ENCODE results near the gene PLEKHA7.
"Not testable (repeated sequence)": the region's sequence is repeated elsewhere in the genome, so short reads cannot be mapped to it uniquely, and the experiment has no call there.

The PLEKHA7 gene

DNA sequence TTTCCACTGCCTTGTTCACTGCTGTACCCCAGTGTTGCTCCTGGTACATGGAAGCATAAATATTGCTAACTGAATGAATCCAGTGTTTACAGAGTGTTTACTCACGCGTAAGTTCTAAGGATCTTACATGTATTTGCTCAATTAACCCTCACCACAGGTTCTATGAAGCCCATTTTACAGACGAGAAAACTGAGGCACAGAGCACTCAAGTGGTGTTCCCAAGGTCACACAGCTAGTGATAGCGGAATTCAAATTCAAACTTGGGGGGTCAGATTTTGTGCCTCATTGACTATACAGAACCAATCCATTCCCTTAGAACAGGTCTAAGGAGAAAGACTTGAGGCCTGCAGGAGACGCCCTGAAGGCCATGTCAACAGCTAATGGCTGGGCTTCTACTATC, 72.3 kb downstream of the PLEKHA7 start:
- DNase-seq = no peak

DNA sequence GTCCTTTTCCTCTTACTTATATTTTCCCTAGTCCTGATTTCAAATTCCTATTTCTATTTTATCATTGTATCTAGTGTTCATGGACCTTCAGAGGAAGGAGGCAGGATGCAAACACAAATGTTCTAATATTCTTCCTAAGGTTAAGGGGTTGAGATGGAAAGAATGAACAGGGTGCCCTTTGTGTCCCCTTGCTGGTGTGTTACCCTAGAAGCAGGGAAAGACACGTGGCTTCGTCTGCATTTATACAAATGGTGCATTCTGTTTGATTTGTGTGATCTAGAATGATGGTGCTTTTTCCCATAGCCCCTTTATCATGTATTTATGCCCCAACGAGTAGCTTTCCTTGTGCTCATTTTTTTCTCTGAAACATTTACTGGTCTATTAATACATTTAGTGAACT, 76.2 kb downstream of the PLEKHA7 start:
- no peak for DNase-seq

DNA sequence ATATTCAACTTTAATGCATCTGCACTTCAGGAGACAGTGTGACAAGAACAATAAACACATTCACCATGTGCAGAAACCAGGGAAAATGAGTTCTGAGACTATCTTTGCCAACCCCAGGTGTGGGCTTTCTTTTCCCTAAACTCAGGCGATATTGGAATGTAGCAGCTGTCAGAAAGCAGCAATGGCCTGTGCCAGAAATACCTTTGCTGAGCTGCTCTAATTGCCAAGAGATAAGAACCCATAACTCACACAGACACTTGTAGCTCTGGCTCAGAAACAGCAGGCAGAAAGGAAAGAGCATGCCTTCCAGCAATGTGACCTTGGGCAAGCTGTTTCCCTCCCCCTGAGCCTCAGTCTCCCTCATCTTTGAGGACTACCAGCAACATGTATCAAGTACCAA, 77.6 kb downstream of the PLEKHA7 start:
- DNase-seq = no peak

DNA sequence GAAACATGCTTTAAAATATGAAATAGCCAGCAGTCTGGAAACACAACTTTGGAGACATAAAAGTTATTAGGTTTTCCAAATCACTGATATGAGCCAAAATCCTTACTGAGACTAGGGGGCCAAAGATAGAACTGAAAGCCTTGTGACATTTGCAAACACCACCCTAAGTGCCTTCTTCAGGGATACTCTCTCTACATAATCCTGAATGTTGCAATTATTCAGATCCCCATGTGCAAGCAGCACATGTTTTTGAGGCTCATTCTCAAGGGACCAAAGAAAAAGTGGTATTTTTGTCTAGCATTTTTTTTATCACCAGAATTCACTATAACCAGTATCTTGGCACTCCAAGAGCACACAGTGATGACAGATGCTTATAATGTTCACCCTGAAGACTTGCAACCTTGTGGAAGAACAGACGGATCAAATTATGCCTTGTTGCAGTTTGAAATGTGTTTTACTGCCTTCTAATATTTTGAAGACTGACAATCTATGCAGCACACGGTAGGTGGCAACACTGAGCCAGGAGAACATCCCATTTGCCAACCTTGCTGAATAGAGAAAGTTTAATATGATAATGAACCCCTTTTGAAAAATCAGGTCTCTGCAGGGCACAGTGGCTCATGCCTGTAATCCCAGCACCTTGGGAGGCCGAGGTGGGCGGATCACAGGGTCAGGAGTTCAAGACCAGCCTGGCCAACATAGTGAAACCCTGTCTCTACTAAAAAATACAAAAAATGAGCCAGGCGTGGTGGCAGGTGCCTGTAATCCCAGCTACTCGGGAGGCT, 78.5 kb downstream of the PLEKHA7 start:
- DNase-seq = no peak

DNA sequence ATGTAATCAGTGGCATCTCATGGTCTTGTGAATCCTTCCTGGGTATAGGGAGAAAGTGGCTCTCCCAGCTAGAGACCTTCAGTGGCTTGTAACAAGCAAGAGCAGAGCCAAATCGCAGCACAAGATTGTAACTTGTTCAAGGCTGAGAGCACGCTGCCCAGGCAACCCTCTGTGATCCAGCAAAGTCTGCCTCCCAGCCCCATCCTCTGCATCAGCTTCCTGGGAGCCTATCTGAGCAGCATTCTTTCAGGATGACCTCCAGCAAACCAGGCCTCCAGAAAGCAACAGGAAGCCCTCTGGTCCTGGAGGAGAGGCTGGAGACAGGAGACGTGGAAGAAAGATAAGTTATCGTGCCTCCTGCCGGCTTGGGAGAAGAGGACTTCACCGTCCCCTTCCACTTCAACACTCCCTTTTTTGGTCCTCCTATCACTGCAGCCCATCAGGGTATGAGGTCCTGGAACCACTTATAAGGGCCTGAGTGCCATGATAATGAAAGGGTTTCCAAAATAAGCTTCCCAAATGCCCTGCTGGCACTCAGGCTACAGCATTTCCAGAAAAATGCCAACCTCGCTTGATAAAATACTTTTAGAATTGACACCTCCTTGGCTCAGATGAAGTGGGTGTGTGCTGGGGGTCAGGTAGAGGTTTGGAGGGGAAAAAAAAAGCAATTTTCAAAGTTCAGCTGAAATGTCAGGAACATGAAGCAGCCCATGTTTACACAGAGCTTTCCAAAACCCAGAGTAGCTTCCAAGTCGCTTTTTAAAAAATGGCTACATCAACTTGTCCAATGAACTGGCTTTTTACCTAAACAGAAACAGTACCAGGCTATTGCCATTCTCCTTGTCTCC, 80.2 kb downstream of the PLEKHA7 start:
- no peak for DNase-seq

DNA sequence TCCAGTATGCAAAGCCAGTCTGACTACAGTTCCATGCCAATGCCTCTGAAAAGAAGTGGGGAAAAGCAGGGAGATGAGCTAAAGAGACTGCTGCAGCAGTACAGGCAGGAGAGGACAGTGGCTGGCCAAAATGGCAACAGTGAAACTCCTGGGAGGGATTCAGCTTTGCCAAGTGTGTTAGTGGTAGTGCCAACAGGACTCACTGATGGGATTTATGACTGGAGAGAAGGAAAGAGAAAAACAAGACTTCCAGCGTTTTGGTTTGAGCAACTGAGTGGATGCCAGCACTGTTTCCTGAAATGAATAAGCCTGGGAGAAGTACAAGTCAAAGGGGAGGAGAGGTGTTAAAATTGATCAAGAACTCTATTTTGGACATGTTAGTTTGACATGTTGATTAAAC, 80.9 kb downstream of the PLEKHA7 start:
- no peak for DNase-seq

DNA sequence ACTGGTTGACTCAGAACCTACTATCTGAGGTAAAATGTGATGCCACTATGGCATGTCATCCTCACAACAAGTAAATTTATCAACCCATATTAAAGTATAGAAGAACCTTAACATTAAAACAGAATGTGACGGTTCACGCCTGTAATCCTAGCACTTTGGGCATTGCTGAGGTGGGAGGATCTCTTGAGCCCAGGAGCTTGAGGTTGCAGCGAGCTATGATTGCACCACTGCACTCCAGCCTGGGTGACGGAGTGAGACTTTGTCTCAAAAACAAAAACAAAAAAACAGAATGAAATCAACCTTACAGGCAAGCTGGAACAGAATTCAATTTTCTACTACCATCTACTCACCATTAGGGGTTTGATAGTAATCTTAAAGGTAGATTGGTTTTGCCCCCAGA, 86.2 kb downstream of the PLEKHA7 start:
- DNase-seq = no peak

DNA sequence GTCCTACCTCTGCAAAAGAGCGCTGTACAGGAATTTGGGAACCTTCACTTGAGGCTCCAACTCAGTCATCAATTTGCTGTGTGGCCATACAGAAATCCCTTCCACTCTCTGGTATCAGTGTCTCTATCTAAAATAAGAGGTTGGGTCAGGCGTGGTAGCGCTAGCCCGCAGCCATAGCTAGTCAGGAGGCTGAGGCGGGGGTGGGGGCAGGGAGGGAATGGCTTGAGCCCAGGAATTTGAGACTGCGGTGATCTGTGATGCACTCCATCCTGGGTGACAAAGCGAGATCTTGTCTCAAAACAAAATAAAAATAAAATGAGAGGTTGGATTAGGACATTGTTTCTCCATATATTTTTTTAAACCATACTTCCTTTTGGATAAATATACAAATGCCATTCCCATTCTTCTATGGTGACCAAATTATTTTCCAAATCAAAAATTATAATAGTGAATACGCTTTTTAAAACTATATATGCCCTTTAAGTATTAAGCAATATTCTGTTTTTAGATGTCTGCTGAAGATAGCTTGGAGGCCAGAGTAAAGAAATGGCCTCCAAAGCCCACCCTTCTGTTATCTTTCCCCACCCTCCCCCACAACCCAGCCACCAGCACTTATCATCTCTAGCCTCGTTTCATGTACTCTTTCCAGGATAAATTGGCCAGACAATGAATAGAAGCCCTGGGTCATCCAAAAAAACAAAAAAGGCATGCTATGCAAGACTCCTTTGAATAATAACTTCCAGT, 87.2 kb downstream of the PLEKHA7 start:
- DNase-seq = no peak

DNA sequence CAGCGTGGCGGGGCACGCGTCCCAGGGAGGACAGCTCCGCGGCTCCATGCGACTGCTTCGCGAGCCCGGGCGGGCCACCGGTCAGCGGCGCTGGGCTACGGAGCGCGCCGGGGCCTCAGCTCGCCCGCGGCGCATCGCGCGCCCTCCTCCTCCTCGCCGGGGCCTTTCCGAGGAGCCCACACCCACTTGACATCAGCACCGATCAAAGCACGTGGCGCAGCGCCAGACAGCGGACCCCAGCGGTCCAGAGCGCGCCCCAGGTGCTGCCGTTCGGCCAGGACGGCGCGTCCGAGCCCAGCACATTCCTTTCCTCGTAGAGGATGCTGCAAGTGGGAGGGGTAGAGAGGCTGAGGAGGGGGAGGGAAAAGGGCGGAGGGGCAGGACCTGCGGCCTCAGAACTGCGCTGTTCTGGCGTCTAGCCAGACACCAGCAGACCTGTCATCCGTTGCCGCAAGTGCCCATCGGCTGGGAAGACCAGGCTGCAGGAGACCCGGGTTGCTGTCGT, 88.6 kb downstream of the PLEKHA7 start:
- DNase-seq = peak in 1 of 2 donors; percentile 4

DNA sequence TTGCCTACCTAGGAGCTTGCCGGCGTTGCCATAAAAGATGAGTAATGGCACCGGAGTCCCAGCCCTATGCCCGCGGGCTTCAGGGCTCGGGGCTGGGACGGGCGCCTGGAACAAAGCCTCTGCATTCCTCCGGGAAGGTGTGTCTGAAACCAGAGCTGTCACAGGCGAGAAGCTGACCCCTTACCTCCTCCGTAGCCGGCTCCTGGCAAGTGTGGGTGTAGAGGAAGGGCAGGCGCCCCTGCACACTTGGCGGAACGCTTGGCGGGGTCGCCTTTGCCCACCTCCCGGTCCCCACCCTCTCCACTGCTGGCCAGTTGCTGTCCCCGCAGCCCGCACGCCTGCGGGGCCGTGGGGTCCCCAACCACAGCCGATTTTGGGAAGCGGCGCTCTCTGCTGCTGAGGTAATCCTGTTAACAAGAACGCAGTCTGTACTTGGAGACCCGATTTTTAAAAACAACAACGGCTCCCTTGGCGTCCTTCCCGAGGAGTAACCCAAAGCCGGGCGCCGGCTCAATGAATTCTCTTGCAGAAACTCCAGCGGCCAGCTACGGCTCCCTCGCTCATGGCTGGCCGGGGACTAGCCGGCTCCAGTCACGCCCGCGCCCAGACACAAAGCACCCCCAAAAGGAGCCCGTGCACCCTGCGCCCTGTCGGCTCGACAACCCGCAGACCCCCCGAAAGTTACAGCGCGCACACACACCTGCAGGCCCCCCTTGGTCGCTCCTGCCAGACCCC, 89.2 kb downstream of the PLEKHA7 start:
- no peak for DNase-seq

DNA sequence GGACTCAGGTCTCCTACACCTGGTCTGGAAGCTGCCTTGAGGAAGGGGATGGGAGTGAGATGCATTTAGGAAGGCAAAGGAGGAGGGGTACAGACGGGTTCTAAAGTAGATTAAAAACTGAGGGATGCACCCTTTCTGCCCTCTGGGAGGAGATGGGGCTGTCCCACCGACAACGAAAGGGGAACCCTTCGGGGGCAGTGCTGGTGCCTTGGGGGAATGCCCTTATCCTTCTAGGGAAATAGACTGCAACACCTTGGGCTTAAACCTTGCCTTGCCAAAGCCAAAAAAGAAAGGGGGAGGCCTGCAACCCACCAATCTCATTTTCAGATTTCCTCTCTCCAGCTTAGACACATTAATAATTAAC, 89.8 kb downstream of the PLEKHA7 start:
- DNase-seq = no peak

DNA sequence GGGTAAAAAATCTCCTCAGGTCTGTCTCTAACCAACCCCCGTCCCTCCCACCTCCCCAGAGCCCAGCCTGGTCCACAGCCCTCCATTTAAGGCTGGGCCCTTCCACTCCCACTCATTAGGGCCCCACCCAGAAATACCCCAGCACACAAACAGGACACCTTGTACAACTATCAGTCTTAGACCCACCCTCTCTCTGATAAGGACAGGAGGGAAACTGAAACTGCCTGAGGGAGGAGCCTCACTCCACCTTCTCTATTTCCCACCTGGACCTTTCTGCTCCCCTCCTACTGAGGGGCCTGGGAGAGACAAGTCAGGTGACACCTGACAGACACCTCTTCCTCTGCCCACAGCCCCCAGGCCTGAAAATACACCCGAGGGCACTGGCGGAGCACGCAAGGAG, 90.2 kb downstream of the PLEKHA7 start:
- no peak for DNase-seq

DNA sequence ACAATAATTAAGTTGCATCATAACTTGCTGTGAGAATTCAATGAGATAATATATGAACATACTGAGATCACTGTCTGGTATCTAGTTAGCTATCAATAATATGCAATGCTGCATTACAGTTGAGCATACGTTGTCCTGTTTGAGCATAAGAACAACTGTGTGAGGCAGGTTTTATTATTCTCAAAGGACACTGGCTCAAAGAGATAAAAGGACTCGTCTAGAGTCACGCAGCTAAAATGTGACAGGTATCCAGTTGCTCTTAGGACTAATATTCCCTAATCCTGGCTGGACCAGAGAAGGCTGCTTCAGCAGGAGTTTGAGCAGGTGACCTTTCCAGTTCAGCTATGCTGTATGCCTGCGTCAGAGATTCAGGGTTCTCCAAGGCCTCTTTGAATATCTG, 92.5 kb downstream of the PLEKHA7 start:
- DNase-seq = no peak

DNA sequence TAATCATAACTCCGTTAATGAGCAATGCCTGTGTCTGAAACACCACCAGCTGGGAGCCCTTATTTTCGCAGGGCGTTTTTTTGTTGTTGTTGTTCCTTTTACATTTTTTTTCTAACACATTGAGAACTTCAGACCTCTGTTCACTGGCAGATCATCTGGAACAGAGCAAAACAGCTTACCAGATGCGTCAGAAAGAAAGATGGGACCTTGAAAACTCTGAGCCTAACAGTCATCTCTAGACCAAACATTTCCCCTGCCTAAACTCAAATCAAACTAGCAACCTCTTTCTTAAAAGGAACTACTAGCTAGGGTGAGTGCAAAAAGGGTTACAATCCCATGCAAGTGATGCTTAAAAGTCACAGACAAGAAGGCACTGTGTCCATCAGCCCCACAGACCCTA, 93.2 kb downstream of the PLEKHA7 start:
- no peak for DNase-seq

DNA sequence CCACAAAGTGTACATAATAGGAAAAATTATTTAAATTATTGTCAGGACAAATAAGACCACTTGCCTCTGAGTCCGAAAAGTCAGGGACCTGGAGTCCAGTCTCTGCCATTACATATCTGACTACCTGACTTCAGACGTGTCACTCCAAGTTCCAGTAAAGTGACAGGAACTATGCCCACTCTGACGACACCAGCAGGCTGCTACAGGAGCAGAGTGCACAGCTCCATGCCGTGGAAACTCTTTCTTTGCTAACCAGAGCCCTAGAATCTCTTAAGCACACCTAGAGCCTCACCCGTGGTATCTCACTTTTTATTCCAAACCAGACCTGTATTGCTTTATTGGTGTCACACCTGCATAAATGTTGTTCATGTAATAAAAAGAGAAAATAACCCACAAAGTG, 93.7 kb downstream of the PLEKHA7 start:
- no peak for DNase-seq

DNA sequence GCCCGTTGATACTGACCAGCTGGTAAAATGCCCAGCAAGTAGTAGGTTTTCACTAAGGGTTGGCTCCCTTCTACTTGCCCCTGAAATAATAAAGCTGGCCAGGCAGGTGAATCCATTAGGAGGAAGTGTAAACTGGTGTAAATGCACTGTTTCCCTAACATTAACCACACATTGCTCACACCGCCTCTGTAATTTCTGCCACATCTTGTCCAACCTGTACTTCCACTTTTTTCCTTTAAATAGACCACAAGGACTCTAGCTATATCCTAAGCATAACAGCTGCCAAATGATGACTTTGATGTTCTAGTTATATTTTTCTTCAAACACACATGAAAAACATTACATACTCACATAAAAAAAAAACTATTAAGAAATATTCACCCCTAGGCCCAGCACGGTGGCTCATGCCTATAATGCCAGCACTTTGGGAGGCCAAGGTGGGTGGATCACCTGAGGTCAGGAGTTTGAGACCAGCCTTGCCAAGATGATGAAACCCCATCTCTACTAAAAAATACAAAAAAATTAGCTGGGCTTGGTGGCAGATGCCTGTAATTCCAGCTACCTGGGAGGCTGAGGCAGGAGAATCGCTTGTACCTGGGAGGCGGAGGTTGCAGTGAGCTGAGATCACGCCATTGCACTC, 95.6 kb downstream of the PLEKHA7 start:
- DNase-seq = not testable (repeated sequence)

DNA sequence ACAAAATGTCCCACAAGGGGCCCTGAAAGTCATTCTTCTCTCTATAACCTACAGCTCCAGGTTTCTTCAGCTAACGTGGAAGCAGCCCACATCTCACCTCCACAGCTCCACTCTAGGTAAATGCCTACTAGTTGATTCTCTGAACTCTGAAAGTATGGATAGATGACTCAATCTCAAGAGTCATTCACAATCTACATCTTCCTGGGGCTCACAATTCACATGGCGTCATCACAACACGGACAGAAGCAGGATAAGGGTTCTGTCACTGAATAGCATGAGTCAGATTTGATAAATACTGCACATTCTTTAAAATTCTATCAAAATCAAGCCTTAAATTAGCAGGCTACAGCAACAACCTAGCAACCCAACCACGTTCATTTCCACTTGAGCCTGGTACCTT, 96.3 kb downstream of the PLEKHA7 start:
- DNase-seq = no peak

DNA sequence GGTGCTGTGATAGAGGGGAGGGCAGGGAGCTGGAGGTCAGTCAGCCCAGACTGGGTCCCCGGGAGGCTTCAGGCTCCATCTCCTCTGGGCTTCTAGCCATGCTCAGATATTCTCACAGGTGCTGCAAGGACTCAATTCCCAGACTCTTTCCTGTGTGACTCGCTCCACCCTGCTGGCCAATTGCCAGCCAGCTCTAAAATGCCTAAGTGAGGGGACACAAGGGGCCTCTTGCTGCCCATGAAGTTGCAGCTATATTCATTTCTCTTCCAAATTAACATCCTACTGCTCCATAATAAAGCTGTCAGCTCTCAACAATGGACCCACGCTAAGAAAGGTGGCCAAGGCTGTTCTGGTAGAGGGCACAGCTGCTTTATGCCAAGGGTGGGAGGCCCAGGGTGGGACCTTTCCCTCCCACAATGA, 101.5 kb downstream of the PLEKHA7 start:
- no peak for DNase-seq

DNA sequence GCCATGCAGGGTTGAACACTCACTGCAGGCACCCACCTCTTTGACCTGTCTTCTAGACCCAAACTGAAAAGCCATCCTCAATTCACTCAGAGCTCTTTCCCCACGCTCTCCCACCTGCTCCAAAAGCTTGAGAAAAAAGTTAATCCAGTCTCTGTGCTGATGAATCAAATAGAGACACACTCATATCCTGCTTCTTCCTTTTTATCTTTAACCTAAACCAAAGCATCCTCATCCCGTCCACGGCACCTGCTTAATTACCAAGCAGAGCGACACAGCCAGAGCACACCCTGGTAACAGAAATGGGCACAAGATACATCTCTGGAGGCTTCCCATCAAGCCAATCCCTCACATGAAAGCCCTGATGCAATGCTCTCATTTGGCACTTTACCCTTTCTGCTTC, 102.6 kb downstream of the PLEKHA7 start:
- no peak for DNase-seq

DNA sequence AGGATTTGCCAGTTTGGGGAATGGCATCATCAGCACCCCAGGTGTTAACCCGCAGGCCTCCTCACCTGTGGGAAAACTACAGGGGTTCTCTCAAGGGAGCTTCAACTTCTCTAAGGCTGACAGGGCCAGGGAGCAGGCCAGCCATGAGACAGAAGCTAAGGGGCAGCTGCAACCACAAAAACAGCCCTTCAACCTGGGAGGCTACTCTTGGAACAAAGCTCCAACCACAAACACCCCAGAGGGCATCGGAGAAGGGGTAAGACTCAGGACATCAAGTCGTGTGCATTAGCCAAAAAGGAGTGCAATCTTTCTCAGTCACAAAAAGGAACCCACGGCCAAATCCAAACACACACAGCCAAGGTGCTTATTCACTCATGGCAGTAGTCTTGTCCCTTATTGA, 103.0 kb downstream of the PLEKHA7 start:
- no peak for DNase-seq

DNA sequence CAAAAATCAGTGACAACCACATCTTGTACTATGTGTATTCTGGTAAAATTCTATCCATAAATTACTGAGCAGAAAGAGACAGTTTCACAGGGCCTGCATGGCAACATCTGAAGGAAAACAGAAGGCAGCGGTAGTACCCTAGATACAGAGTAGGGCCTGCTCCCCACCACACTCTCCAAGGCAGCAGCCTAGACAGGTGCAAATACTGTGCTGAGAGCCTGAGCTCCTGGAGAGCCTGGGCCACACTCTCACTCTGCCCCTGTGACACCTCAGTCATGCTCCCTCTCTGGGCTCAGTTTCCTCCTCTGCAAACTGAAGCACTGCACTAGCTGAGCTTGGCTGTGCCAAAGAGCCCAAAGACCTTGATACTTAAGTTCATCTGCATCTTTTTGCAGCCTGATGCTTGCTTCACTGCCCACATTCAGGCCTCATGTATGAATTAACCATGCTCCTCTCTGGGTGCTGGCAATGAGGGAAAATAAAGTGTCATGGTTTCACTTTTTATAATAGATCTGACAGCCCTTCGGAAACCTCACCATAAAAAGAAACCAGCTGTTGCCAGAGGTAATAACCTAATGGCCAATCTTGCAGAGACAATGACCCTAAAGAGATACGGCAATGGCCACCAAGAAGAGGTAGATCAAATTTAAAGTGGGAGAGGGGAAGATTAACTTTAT, 104.7 kb downstream of the PLEKHA7 start:
- no peak for DNase-seq

DNA sequence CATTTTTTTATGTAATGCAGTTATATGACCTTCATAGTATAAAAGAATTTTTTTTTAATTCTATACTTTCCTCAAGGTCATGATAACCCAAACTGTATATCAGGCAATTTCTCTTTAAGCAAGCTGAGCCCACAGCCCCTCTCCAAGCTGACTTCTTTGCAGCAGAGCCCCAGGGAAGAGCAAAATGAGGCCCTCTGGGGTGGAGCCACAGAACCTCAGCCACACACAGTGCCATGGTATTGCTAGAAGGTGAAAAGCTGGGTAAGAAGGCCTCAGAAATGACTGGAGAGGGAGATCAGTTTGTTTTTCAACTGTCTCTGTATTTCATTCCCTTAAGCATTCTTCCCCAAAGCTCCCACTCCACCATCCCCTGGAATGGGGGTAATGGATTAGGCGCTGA, 108.8 kb downstream of the PLEKHA7 start:
- DNase-seq = no peak

Data from activated CD4-positive, alpha-beta T cell treated with anti-CD3 and anti-CD28 coated beads for 4 hours (primary cell).